OCI-LY3 (cell line): ENCODE results near the gene AFMID.

Source experiments
- CTCF ChIP-seq: fragments of 200-600, 300-600 bp; sonication (generic); IDR thresholded peaks from 2 replicates; pipeline ENCODE4 v1.5.1; 2014; ENCODE audit warnings: antibody characterized with exemption, low read length, low read depth
- EZH2phosphoT487 ChIP-seq: fragments of 200-600 bp; shearing (Covaris generic); IDR thresholded peaks from 2 replicates; pipeline ENCODE4 v1.6.1; 2018; ENCODE audit warnings: antibody characterized with exemption, mixed run types, low read depth

GRCh38 chr17:78226055-78226758, 39.0 kb downstream of the AFMID start:
- TF ChIP-seq CTCF (no peak), EZH2phosphoT487 (no peak)
